ENCODE results near the gene ZNF100. TPM values are rescaled to one million over a fixed set of nuclear protein-coding genes. Genes with fewer than 3 reads are reported as not detected.
"Not testable (repeated sequence)": the region's sequence is repeated elsewhere in the genome, so short reads cannot be mapped to it uniquely, and the experiment has no call there.

Gene ZNF100
- total RNA-seq, 1 experiment from 2014 or later, result 5.0 TPM

DNA sequence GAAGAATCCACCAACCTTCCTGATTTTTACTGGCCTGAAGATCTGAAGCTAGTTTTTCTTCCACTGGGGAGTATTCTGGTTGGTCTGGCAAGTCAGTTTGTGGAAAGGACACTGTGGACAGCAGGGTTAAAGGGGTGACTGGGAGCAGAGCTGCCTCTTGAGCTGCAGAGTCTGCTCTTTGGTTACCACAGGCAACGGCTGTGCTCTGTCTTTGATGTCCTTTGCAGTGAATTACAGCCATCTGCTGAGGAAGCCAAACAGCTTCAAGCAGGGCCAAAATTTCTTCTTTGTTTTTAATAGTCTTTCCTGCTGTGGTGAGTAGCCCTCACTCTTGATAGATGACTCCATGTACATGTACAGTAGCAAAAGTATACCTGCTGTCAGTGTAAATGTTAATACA is 75.7 kb downstream of the ZNF100 start:
- Histone ChIP-seq H3K27me3 (replicated peaks) (no peaks in the 10 kb centered on the region), H3K9me3 (replicated peaks) (no peaks in the 10 kb centered on the region), H3K36me3 (no peaks in the 10 kb centered on the region), H3K4me1 (replicated peaks) (no peaks in the 10 kb centered on the region), H3K27ac (no peak overlapping the region), H3K4me3 (no peak overlapping the region)
- no peak for DNase-seq (ENCODE audit: low read depth in 1 of 2, low spot score in 2 of 2)

DNA sequence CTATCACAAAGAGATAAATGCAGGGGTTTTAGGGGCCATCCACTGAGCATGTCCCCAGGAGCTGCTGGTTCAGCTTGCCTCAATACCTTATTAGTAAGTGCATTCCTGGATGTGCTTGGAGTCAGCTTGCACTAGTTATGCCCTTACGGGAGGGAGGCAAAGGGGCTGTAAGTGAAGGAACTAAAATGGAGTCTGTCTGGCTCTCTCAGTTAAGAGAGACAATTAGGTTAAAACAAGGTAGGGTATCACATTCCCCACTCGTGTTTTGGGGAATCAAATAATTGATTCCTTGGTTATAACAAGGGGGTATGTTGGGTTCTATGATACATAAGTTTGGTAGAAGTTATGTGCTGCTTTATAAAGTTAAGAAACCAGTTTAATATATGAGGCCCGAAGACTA is 78.9 kb downstream of the ZNF100 start:
- no peak for DNase-seq (ENCODE audit: low read depth in 1 of 2, low spot score in 2 of 2)
- Histone ChIP-seq H3K4me1 (replicated peaks) (no peaks in the 10 kb centered on the region), H3K36me3 (no peaks in the 10 kb centered on the region), H3K27ac (no peak overlapping the region), H3K27me3 (replicated peaks) (no peaks in the 10 kb centered on the region), H3K4me3 (no peak overlapping the region), H3K9me3 (replicated peaks) (no peaks in the 10 kb centered on the region)

DNA sequence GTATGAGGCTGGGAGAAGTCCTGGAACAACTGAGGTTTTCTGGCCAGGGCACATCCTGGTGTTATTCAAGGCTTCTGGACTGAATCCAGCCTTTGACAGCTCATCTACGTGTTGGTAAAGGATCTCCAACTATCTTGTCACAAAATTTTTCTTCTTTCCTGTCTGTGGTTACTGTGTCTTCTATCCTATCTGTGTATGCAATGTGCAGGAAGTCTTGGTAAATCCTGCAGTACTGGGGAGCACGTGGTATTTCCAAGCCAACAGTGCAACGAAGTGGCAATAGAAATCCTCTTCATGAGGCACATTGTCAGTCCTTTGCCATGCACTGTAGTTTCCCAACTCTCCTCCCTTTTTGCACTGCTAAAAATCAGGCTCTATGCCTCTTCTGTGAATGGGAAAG is 86.7 kb downstream of the ZNF100 start:
- H3K4me3 ChIP-seq, result no peak overlapping the region
- no peaks in the 10 kb centered on the region for H3K4me1 ChIP-seq (replicated peaks)
- H3K9me3 ChIP-seq (replicated peaks), result peaks cover 5% of the 10 kb centered on the region
- H3K27me3 ChIP-seq (replicated peaks), result no peaks in the 10 kb centered on the region
- no peaks in the 10 kb centered on the region for H3K36me3 ChIP-seq
- H3K27ac ChIP-seq, result no peak overlapping the region
- DNase-seq (ENCODE audit: low read depth in 1 of 2, low spot score in 2 of 2), result no peak

DNA sequence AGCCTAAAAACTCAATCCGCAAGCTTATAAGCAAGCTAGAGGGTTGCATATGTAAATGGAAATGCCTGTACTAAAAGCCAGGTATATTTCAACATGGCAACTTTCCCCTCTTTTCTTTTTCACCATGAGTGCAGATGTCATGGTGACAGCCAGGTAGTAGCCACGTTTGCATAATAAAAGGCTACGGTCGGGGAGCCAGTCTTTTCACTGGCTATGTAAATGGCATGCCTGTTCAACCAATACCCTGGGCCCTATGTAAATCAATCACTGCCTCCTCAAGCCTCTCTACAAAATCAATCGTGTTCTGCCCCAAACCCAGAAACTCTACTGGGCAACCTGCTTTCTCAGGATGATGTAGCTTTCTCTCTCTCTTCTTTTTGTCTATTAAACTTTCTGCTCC is 87.4 kb downstream of the ZNF100 start:
- no peak for DNase-seq (ENCODE audit: low read depth in 1 of 2, low spot score in 2 of 2)
- Histone ChIP-seq H3K4me3 (no peak overlapping the region), H3K4me1 (replicated peaks) (no peaks in the 10 kb centered on the region), H3K27ac (no peak overlapping the region), H3K27me3 (replicated peaks) (no peaks in the 10 kb centered on the region), H3K9me3 (replicated peaks) (peaks cover 5% of the 10 kb centered on the region), H3K36me3 (no peaks in the 10 kb centered on the region)

DNA sequence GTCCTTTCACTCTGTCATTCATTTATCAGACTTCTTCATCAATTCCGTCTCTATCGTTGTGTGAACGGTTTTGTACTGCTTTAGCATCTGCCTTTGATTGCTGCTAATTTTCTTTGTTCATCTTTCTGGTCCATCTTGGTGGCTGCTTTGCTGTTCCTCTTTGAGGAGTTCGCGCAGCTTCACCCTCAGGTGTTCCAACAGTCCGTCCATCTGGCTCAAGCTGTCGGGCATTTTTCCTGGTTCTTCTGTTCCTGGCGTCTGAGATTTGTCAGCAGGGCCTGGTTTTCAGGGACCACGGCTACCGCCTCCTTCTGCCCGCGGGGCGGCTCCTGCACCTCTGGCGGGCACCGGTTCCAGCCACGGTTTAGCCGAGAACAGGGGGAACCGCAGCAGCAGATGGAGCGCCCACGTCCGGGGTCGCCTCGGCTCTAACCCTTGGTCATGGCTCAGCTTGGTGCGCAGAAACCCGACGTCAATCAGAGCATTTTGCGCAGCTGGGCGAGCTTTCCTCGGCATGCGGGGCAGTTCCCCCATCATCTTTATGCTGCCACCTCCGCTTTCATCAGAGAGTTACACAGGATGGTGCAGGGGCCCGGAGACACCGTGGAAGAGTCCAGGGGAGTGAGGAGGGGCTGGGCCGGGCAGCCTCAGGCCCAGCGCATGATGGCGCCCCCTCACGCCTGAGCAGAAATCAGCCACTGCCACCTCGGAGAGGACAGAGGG is 89.5 kb downstream of the ZNF100 start:
- H3K27ac ChIP-seq, result no peak overlapping the region
- no peak for DNase-seq (ENCODE audit: low read depth in 1 of 2, low spot score in 2 of 2)
- H3K4me3 ChIP-seq, result no peak overlapping the region
- no peaks in the 10 kb centered on the region for H3K4me1 ChIP-seq (replicated peaks)
- H3K27me3 ChIP-seq (replicated peaks), result no peaks in the 10 kb centered on the region
- peaks cover 5% of the 10 kb centered on the region for H3K9me3 ChIP-seq (replicated peaks)
- no peaks in the 10 kb centered on the region for H3K36me3 ChIP-seq

DNA sequence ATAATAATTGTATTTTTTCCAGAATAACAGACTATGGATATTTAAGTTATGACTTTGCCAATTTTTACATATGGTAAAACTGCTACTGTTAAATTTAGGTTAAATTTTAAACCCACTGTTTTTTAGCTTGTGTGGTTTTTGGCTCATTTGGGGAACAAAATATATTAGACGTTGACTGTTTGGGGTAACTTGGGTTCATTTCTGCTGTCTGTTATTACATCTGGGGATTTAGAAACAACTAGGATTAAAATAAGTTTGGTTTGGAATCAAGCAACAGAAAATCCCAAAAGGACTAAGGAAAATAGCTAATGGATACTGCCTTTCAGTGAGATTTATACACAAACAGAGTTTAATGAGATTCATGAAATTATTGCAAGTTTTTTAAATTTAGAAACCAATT is 92.9 kb downstream of the ZNF100 start:
- H3K4me1 ChIP-seq (replicated peaks), result no peaks in the 10 kb centered on the region
- no peak overlapping the region for H3K4me3 ChIP-seq
- DNase-seq (ENCODE audit: low read depth in 1 of 2, low spot score in 2 of 2), result no peak
- H3K36me3 ChIP-seq, result no peaks in the 10 kb centered on the region
- no peaks in the 10 kb centered on the region for H3K27me3 ChIP-seq (replicated peaks)
- no peaks in the 10 kb centered on the region for H3K9me3 ChIP-seq (replicated peaks)
- H3K27ac ChIP-seq, result no peak overlapping the region

DNA sequence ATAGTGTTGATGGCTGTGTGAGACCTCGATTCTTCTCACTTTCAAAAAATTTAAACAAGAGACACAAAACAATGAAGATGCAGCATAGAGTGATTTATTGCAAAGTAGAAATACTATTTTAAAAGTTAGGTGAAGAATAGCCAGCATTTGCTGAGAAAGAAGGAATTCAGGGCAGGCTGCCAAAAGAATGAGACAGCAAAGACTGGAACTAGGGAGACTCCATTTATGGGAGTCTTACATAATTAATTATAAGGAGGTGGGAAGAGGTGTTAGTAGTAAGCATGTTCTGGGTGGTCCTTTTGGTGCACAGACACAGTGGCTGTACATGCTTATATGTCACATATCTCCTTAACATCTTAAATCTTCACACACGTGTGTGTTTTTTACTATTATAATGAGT is 93.9 kb downstream of the ZNF100 start:
- not testable (repeated sequence) for DNase-seq (ENCODE audit: low read depth in 1 of 2, low spot score in 2 of 2); H3K27me3 ChIP-seq (replicated peaks); H3K27ac ChIP-seq; H3K4me3 ChIP-seq; H3K36me3 ChIP-seq; H3K4me1 ChIP-seq (replicated peaks); H3K9me3 ChIP-seq (replicated peaks)

Other genes with a start within 250 kb of the ZNF100 start
- gene ZNF43, start 68.6 kb upstream of the ZNF100 start, total RNA-seq (2014; rRNA removed; shearing (Covaris generic)), result 1.8 and 3.9 TPM in 2 replicates
- gene ZNF208, start 243.4 kb upstream of the ZNF100 start, total RNA-seq (2014; rRNA removed; shearing (Covaris generic)), result not detected in 2 replicates